VCaP (cell line): ENCODE results near the gene TPI1.

Source experiments
- H3K27ac ChIP-seq: fragments of 450-650 bp; 2 replicates; pipeline ENCODE4 v1.5.1; 2017
- CTCF ChIP-seq: fragments of 450-650 bp; conservative IDR thresholded peaks from 2 replicates; pipeline ENCODE4 v1.5.1; 2017; ENCODE audit warnings: mild to moderate bottlenecking, moderate library complexity

The TPI1 gene

GRCh38 chr12:6867413-6868210, at the start of gene TPI1:
Gene TPI1 (plus strand): TSS chr12:6867531. CDS start chr12:6867567, 36 bp downstream.
- H3K27ac ChIP-seq: peak within 1 kb of the TSS; percentile 99
- no peak for TF ChIP-seq CTCF

- H3K27ac ChIP-seq: no peak overlapping the region
- no peak for TF ChIP-seq CTCF
Measured at GRCh38 chr12:6817662-6818157, 49.6 kb upstream of the TPI1 start.

DNA sequence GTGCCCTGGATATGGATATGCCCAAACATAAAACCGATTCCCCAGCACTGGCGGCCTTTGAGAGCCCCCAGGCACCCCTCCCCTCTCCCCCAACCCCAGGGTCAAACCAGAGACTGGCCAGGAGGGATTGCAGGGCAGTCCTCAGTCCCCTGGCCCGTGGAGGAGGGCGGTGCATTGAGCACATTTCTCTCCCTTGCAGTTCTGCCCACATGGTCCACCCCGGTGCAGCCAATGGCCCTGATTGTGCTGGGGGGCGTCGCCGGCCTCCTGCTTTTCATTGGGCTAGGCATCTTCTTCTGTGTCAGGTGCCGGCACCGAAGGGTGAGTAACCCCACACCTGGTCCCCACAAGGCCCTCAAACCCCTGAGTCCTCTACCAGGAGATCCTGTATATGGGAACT, 49.1 kb upstream of the TPI1 start:
- TF ChIP-seq CTCF: no peak
- H3K27ac ChIP-seq: no peak overlapping the region

GRCh38 chr12:6818645-6819044, 48.7 kb upstream of the TPI1 start:
- no peak overlapping the region for H3K27ac ChIP-seq
- no peak for TF ChIP-seq CTCF

DNA sequence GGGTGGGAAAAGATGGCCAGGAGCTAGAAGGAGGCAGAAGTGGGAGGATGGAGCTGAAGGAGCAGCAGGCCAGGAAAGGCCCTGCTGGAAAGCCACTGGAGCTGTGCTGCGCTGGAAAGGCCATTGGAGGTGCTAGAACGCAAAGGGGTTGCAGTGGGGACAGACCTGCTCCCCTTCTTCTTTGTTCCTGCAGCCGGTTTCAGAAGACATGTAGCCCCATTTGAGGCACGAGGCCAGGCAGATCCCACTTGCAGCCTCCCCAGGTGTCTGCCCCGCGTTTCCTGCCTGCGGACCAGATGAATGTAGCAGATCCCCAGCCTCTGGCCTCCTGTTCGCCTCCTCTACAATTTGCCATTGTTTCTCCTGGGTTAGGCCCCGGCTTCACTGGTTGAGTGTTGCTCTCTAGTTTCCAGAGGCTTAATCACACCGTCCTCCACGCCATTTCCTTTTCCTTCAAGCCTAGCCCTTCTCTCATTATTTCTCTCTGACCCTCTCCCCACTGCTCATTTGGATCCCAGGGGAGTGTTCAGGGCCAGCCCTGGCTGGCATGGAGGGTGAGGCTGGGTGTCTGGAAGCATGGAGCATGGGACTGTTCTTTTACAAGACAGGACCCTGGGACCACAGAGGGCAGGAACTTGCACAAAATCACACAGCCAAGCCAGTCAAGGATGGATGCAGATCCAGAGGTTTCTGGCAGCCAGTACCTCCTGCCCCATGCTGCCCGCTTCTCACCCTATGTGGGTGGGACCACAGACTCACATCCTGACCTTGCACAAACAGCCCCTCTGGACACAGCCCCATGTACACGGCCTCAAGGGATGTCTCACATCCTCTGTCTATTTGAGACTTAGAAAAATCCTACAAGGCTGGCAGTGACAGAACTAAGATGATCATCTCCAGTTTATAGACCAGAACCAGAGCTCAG, 48.0 kb upstream of the TPI1 start:
- no peak overlapping the region for H3K27ac ChIP-seq
- TF ChIP-seq CTCF: no peak

- H3K27ac ChIP-seq: no peak overlapping the region
- no peak for TF ChIP-seq CTCF
Measured at GRCh38 chr12:6820166-6820565, 47.2 kb upstream of the TPI1 start.
